Fibroblast of gingiva (primary cell): ENCODE data around the gene INSYN2B.
A peak's percentile ranks its signal among the peaks of the same experiment; 100 is the strongest.
"Not testable (repeated sequence)": the region's sequence is repeated elsewhere in the genome, so short reads cannot be mapped to it uniquely, and the experiment has no call there.

ENCODE experiments used
- DNase-seq: peaks from one replicate; pipeline ENCODE4 v3.0.0-alpha.2; 2011; ENCODE audit warnings: low read depth

Gene INSYN2B

DNA sequence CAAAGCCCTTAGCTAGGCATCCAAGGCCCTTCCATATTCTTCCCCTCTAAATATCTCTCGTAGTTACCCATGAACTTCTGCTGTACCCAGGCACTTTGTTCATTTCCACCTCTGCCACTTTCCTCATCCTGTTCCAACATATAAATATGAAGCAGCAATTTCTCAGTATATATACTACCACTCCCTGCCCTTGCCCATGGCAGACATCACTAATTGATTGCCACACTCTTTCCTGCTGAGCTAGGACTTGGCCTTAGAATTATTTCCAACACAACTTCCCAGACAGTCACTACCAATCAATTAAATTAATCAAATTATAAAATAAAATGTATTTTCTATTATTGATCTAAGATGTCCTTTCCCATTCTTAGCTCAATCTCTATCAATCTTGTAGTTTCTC, 8.5 kb downstream of the INSYN2B start:
- no peak for DNase-seq

DNA sequence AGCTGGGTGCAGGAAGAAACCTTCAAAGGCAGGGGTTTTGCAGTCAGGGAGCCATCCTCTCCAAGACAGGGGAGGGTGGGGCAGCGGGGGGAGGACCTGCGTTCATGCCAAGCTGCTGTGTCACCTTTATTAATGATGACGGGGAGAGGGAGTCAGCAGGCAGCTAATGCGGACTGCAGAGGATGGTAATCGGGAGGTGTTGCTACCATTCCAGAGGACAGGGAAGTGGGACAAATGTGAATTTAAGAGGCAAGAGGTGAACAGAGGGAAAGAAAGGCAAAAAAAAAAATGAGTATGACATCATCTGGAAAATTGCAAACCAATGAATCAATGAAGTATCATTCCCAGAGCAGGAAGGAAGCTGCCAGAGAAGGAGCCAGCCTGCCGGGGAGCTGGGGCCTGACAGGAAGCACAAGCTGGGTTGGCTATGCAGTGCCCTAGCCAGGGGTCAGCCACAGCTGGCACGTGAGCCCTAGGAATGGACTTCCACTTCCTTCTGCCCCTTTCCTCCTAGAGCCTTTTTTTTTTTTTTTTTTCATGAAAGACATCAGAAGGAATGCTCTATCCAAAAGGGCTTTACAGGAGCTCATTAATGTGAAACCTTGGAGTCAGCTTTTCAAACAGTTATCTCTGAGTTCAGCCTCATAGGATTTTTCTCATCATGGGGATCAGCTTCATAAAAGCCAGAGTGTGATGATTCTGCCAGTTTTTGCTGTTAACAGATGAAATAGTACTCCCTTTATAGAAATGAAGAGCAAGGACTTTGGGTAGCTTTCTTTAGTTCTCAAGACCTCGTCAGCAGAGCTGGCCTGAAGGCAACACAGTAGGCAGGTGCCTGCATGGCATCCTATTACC, 9.2 kb downstream of the INSYN2B start:
- DNase-seq: peak; percentile 78

DNA sequence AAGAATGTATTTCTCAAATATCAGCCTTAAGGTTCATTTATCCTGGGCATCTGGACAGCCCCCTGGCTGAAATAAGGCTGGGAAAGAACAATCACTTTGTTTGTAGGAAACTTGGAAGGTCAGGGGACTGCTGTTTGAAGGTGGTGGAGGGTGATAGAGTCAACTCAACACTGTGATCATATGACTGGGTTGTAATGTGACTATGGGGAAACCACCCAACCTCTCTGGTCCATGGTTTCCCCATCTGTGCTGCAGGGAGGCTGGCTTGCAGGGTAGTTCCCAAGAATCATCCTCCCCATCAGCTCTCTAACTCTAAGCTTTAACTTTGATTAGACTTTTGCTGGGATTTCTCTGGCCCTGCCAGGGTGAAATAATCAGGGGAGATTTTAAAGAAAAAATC, 10.0 kb downstream of the INSYN2B start:
- no peak for DNase-seq

DNA sequence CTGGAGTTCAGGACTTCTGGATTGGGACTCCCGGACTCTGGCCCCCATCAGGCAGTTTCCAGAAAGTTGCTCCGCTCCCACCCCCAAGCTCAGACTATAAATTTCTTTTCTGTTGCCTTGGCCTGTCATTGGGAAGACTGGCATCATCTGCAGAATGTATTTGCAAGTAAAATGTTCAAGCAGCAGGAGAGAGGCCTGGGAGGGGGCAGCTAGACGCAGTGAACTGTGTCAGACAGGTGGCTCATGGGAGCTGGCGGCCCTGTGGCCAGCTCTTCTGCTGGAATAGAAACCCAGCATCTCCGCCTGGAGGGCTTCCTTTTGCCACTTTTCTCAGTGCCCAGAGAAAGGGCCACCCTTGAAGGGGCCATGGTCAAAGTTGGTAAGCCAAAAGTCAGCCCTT, 16.0 kb downstream of the INSYN2B start:
- no peak for DNase-seq

DNA sequence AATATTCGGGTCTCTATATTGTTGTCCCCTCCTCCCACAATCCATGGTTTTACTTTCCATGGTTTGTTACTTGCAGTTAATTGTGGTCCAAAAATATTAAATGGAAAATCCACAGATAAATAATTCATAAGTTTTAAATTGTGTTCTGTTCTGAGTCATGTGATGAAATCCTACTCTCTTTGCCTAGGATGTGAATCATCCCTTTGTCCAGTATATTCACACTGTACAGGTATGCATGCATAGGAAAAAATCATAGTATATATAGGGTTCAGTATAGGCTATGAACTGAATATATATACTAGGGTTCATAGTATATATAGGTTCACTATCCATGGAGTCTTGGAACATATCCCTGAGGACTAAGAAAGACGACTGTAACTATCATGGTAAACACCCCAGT, 19.6 kb downstream of the INSYN2B start:
- DNase-seq: no peak

DNA sequence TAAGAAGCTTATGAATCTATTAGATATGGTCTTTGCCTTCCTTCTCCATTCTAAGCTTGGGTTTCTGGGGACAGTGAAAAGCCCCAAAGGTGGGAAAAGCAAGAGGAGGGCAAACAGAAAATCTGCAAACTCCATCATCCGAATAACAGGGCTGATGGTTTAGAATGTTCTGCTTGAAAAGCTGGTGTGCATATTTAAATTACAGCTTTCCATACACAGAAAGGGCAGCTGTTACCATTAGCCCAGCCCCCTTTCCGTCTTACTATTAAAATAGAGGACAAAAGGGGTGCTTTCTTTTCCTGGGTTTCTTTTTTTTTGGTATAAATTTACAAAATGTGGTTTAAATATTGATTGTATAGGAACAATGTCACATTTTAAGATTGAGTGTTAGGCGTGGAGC, 22.0 kb downstream of the INSYN2B start:
- DNase-seq: no peak

DNA sequence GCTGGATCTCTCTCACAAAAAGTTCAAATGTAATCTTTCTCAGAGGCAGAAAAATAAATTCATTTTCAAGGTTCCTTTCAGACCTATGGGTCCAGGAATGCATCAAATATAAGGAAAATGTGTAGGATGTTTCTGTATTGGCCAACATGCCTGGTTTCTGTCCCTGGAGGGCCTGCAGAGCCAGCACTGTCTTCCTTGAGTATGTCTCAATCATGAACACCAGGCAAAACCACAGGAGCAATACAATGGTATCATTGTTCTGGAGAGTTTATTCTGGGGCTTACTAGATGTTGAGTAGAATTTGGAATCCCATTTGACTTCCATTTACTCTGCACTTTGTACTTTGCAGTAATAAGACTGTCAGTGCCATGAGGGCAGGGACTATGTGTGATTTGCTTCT, 23.5 kb downstream of the INSYN2B start:
- DNase-seq: peak; percentile 21

DNA sequence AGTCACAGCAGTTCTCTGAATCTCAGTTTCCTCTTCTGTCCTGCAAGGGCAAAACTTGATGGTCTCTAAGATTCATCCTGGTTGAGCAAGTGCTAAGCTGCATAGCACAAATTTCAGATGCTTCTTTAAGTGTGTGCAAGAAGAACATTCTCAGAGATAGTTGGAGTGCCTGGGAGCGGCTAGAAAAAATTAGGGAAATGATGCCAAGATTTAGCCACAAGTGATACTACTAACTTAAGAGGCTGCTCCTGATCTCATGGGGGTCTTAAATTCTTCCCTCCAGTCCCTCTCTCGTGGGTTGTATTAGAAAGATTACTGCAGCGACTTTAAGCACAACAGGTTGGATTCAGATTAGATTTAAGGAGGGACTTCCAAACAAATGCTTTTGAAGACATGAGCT, 24.2 kb downstream of the INSYN2B start:
- no peak for DNase-seq

DNA sequence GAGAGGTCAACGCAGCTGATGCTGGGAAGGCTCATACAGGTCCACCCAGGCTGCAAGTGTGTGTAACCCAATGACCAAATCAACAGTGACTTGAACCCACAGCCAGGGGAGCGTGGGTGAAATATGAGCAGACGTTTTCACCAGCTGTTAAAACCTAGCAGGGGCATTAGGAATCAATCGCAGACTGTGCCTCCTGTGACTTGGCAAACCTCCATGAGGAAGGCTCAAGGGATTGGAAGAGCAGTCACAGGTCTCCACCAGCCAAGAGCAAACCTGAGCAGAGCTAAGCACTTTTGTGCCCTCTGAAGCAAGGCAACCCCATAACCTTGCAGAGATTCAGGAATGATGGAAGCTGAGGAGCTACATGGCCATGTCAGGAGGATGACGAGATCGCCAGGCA, 25.5 kb downstream of the INSYN2B start:
- no peak for DNase-seq

DNA sequence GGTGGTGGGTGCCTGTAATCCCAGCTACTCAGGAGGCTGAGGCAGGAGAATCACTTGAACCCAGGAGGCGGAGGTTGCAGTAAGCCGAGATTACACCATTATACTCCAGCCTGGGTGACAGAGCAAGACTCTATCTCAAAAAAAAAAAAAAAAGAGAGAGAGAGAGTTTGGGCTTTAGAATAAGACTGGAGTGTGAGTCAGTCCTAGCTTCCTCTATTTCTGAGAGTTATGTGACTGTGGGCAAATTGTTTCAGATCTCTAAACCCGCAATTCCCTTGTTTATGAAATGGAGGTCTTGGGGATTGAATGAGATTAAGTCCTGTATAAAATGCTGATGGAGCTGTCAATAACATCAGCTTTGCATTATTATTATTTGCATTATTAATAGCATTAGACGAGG, 27.1 kb downstream of the INSYN2B start:
- DNase-seq: not testable (repeated sequence)

DNA sequence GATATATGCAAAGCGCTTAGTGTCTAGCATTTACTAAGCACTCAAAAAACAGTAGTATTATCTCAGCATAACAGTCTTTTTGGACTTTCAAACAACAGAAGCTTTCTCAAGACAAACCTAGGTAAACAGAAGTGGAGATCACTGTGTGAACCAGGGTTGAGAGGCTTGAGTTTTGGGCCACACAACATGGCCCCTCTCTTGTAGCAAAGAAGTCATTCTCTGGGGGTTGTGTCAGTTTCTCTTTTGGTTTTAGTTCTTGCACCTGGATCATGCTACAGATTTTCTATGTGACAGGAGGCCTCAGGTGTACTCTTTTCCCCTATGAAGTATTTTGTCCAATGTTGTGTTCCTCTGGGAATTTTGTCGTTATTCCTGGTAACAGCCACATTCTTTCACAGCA, 30.0 kb downstream of the INSYN2B start:
- DNase-seq: no peak

DNA sequence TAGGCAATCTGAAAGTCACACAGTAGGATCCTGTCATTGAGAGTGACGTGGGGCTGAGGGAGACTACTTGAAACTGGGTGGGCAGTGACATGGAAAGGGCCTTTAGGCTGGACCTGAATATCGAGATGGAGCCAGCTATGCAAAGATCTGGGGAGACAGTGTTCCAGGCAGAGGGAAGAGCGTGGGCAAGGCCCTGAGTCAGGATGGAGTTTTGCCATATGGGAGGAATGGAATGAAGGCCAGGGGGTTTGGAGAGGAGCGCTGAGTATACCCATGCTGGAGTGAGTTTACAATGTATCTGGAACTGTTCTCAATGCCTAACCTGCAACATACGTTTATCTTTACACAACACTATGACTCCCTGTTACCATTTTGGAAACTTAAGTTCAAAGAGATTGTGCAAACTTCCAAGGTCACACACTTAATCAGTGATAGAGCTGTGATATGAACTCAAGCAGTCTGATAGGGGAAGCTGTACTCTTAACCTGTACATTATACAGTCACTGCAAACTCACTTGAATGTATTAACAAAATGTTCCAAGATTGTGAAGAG, 33.5 kb downstream of the INSYN2B start:
- DNase-seq: peak; percentile 10

DNA sequence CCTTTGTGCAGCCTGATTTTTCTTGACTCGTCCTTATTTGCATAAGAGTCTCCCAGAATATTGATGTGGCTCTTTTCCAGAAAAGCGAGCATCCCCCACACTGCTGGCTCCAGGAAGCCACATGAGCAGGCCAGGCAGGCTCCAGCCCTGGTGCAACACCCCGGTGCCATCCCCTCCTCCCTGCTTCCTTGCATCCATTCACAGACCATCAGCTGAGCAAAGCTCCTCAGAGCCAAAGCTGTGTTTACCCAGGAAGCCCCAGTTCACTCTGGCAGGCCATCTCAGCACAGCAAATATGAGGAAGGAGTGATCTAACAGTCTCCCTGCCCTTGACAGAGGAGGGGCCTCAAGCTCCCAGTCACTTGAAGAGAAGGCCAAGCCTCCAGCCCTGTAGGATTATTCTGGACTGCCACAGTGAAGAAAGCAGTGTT, 34.4 kb downstream of the INSYN2B start:
- DNase-seq: peak; percentile 98

DNA sequence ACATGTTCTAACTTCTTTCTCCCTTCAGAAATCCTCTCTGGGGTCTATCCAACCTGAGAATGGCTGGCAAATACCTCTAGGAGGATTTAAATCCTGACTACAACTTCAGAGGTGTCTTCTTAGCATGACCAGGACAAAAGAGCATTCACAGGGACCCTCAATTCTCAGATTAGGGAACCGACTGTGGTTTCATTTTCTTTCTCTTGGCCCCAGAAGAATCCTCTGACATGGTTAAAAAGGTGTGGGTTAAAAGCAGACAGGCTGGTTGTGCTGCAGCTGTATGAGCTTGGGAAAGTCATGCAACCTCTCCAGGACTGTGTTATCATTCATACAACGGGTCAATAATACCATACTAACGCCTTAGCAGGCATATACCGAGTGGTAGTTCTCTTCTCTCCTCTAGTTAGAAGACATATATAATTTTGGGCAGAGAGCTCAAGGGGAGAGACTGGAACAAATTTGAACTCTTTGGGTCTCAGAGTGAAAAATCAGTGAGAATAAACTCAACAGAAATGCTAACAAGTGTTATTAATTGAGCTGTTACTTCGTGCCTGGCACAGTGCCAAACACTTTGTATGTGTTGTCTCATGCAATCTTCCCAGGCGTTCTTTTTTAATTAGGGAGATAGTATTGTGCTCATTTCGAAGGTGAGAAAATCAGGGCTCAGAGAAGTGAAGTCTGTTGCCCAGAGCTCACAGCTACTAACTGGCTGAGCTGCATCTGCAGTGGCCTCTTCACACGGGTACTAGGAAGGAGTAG, 35.2 kb downstream of the INSYN2B start:
- DNase-seq: peak; percentile 5

DNA sequence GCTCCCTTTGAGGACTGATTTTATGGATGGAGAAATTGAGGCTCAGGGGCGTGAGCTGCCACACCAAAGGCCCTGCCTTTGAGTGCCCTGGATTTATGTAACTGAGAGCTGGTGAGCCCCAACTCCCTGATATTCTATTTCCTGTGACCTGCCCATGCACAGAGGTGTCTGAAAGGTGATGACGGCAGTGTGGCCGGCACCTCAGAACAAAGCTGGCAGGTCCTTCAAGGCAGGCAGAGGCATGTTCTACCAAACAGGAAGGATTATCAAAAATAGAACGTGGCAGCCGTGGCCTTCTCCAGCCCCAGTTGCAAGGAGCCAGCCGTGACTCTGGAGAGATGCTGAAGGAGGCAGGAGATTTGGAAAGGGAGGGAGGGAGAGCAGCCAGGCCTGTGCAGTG, 36.2 kb downstream of the INSYN2B start:
- DNase-seq: no peak

DNA sequence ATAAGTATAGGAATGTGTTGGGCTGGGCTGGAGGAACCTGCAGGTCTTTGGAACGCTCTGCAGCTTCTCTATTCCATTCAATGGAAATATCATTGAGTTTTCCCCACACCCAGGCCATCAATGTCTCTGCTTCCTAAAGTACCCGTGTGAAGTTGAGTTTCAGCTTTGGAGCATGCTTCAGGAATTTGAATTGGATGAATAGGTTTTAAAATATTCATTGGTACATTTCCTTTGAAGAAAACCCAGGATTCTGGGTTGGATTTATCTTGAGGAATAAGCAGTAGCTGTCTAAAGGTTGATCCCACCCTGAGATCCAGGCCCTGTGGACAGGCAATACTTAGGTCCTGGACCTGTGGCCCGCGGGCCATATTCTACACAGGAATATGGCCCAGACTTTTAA, 37.3 kb downstream of the INSYN2B start:
- no peak for DNase-seq

DNA sequence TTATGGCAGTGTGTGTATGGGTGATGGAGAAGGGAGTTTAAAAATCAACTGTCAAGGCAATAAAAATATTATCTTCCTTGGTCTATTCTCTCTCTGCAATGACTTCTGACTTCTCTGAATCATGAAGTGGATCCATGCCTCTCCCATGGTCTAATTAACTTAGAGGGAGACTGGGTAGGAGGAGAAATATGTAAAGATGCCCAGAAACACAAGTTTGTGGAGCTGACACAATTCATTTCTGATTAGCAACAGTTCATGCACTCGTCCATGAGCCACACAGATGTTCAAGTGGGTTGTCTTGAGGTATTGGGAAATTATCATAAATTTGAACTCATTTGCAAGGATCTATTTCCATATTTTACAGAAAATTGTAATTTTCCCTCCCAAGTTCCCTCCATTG, 38.1 kb downstream of the INSYN2B start:
- peak; percentile 57 for DNase-seq

DNA sequence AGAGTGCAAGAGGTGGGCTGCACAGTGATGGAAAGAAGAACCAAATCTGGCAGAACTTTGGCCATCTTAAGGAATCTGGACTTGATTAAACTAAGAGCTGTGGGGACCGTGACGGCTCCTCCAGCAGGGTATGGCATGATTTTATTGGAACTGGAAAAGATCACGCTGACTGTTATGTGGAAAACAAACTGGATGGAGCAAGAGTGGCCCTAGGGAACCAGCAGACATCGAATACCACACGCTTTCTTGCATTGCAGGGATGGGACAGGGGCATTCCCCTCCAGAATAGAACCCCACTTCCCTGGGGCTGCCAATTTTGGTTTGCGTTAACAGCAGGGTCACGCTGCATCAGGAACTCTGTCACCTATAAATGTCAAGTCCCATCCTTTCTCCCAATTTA, 38.8 kb downstream of the INSYN2B start:
- peak; percentile 72 for DNase-seq

DNA sequence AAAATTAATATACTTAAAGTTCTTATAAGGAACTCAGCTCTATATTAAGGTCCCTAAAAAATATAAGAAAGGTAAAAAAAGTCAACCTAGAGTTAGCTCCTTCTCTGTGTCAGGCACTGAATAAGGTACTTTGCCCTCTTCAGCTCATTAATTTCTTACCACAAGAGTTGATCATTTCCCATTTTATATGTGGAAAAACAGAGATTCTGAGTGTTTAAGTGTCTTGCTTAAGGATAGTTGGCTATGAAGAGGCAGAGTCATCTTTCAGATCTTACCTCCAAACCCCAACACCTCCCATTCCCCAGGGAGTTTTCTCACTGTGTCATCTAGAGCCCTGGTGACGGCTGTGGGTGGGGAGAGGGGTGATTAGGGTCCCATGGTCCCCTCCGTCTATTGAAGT, 40.6 kb downstream of the INSYN2B start:
- DNase-seq: no peak

DNA sequence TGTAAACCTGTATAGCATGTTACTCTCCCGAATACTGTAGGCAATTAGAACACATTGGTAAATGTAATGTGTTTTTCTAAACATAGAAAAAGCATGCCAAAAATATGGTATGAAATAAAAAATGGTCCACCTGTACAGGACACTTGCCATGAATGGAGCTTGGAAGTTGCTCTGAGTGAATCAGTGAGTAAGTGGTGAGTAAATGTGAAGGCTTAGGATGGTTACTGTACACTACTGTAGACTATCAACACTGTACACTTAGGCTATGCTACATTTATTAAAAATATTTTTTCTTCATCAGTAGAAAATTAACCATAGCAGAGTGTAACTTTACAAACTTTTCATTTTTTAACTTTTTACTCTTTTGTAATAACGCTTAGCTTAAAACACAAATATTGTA, 41.9 kb downstream of the INSYN2B start:
- no peak for DNase-seq

DNA sequence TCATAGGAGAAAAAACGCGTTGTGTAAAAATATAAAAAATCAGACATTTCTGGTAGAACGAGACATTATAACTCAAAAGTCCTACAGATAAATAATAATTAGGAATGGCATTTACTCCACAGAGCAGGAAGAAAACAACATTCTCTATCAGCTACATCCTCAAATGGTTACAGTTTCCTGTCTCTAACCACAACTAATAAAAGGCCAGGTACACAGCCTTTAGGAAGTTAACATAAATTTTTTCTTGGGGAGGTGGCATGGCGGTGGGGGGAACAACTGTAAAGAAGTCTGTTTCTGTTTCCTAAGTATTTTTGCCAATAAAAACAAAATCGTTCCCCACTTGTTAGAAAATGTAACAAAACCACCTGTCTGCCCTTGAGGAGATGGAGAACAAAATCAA, 44.5 kb downstream of the INSYN2B start:
- DNase-seq: no peak

DNA sequence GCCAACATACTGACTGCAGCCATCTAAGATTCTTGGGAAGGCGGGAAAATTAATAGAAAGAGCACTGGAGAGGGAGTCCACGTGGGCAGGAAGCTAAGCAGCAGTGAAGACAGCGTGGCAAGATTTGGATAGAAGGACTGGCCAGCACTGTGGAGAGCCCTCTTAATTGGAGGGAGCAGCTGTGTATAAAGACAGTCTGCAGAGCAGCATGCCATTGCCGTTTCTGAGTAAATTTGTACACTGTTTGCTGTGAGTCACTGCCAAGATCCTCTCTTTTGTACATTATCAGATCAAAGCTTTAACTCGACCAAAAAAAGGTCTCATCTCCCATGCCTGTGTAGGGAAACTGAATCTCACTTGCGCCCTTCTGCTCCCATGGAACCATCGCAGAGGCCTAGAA, 45.3 kb downstream of the INSYN2B start:
- peak; percentile 6 for DNase-seq

DNA sequence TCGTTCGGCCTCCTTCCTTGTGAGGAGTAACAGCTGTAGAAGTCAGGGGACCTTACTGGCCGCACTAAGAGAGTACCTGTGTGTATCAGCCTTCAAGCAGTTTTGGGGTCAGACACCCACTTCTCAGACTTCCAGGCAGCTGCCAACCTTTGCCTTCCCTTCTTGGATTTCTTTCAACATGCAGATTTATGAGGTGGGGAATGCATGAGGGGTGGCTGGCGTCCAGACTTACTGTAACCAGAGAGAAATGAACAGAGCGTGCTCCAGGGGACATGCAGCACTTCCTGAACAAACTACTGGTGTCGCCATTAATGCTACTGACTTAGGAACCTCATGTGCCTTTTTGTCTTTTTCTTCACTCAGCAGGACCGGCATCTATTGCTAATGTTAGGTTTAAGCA, 46.7 kb downstream of the INSYN2B start:
- no peak for DNase-seq
